GM18499 (cell line): ENCODE results near the gene CHST2.
"Not testable (repeated sequence)": the region's sequence is repeated elsewhere in the genome, so short reads cannot be mapped to it uniquely, and the experiment has no call there.

Source experiments
- ATAC-seq: cut with Tn5 transposase; IDR thresholded peaks from one replicate; pipeline ENCODE4 v1.9.1; 2021; ENCODE audit warnings: moderate number of reproducible peaks; ENCODE audit not compliant: insufficient read depth, unreplicated experiment

The CHST2 gene, protein sequence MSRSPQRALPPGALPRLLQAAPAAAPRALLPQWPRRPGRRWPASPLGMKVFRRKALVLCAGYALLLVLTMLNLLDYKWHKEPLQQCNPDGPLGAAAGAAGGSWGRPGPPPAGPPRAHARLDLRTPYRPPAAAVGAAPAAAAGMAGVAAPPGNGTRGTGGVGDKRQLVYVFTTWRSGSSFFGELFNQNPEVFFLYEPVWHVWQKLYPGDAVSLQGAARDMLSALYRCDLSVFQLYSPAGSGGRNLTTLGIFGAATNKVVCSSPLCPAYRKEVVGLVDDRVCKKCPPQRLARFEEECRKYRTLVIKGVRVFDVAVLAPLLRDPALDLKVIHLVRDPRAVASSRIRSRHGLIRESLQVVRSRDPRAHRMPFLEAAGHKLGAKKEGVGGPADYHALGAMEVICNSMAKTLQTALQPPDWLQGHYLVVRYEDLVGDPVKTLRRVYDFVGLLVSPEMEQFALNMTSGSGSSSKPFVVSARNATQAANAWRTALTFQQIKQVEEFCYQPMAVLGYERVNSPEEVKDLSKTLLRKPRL

DNA sequence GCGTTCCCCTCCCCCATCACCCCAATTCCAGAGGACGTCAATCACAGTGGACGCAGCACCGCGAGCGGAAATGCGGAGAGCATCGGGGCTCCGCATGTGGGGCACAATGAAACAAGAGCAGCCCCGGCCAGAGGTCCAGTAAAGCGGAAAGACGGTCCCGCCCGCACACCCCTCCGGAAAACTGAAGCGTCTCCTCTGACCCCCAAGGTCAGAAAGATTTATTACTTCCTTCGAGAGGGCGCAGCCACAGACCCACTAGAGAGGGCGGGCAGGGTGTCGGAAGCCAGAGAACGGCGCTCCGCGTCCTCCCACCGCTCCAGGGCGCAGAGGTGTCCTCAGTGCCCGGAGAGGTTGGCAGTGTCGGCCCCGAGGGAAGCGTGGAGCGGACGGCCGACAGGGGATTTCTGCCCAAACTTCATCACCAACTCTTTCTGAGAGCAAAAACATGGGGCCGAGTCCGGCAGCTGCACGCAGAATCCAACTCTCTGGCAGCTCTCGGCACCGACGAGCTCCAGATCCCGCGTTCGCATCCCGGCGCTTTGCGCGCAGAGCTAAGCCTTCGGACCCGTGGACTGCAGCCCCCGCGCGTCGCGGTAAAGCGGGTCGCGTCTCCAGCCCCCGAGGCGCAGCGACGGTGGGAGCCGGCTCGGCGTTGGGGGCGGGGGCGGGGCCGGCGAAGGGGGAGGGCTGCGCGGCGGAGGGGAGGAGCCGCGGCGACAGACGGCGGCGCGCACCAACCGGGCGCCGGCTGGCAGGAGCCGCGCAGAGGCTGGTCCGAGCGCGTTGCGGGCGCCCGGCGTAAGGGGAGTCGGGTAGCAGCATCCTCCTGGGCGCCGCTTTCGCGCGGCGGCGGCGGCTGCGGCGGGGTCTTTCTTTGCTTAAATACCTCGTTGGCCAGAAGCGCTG is at the start of gene CHST2:
CHST2 (plus strand) TSS at position 763 of the 906 bp plus-strand sequence. CDS start 1,046 bp downstream, outside the sequence.
- ATAC-seq = peak; percentile 27

DNA sequence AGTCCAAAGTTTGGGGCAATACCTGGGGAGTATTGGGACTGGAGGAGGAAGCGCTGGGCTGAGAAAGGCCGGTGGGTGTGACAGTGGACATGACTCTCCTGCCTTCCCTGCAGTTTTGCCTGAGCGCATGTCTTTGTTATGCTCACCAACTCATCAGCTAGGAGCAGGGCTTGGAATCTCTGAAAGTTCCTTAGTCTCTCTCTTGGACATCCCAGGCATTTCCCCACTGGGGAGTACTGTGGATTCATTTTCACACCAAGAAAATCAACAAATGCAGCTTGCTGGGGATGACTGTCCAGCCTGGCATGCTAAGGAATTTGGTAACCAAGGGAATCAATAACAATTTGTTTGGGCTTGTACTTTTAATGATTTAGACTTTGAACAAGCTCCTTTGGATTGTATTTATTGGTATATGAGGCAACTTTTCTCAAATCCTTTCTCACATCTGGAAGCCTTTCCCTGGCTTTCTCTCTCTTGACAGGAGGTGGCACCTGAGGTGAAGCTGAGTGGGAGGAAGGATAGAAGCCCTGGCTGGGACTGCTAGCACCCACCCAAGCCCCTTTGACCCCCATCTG is 48.5 kb upstream of the CHST2 start:
- ATAC-seq = no peak

DNA sequence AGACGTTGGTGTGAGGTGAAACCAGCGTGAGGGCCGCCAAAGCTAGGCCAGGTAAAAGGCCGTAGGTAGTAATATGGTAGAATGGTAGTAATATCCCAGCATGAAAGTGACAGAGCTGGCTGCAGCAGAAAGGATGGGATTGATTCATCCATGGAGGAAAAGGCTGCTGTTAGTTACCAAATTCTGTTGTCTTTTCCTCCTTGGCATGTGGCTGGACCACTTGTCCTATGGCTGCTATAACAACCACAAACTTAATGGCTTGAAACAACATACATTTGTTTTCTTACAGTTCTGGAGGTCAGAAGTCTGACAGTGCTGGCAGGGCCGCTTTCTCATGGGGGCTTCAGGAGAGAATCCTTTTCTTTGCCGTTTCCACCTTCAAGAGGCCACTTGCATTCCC is 47.8 kb upstream of the CHST2 start:
- ATAC-seq = no peak

DNA sequence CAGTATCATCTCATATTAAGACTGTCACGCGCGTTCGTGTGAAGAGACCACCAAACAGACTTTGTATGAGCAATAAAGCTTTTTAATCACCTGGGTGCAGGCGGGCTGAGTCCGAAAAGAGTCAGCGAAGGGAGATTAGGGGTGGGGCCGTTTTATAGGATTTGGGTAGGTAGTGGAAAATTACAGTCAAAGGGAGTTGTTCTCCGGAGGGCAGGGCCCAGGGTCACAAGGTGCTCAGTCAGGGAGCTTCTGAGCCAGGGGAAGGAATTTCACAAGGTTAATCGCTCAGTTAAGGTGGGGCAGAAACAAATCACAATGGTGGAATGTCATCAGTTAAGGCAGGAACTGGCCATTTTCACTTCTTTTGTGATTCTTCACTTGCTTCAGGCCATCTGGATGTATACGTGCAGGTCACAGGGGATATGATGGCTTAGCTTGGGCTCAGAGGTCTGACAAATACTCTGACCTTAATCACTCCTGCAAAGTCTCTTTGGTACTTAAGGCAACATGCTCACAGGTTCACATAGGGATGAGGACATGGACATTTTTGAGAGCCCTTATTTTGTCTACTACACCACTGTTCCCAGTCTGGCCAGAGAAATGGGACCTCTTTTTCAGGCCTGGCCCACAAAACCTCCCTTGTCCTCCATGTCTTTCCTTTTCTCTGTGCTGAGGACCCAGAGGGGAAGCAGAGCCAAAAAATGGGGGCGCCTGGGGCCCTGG is 47.1 kb upstream of the CHST2 start:
- ATAC-seq = not testable (repeated sequence)

DNA sequence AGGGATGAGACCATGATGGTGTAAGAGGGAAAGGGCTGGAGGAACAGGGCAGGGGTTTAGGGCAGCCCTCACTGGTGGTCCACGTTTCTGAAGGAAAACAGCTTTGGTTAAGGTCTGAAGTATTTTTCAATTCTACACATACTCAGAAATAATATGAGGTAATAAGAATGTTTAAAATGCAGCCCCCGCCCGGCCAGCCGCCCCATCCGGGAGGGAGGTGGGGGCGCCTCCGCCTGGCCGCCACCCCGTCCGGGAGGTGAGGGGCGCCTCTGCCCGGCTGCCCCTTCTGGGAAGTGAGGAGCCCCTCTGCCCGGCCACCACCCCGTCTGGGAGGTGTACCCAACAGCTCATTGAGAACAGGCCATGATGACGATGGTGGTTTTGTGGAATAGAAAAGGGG is 46.0 kb upstream of the CHST2 start:
- ATAC-seq = not testable (repeated sequence)

DNA sequence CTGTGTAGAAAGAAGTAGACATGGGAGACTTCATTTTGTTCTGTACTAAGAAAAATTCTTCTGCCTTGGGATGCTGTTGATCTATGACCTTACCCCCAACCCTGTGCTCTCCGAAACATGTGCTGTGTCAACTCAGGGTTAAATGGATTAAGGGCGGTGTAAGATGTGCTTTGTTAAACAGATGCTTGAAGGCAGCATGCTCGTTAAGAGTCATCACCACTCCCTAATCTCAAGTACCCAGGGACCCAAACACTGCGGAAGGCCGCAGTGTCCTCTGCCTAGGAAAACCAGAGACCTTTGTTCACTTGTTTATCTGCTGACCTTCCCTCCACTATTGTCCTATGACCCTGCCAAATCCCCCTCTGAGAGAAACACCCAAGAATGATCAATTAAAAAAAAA is 45.6 kb upstream of the CHST2 start:
- not testable (repeated sequence) for ATAC-seq

DNA sequence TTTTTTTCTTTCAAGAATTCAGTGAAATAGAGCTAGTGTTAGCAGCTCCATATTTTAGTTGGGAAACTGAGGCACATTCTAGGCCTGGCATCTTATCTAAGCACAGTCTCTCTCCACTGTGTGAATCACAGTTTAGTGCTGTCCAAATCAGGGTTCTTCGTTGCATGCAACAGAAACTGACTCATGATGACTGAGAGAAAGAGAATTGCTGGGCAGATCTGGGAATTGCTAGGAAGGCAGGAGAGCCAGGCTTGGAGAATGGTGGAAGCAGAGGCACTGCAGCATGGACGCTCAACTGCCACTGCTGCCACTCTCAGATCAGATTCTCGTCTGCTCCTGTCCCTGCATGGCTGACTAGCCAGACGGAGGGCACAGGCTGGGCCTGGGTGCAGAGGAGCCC is 40.7 kb upstream of the CHST2 start:
- ATAC-seq = no peak

DNA sequence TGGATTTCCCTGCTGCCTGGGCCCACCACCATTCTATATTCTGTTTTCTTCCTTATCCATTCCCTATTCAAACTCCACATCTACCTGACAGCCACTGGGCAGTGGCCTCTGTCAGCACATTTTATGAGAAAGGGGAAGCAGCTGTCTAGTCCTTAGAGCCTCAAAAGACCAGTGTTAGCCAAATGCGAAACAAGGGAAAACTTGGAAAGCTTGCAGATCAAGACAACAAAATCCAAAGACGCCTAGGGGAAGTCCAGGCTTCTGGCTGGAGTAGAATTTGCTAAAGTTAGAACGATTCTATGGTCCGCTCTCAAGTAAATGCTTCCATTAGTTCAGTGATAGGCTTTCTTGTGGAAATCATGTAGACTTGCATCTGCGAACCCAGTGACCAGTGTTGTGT is 39.4 kb upstream of the CHST2 start:
- ATAC-seq = no peak

DNA sequence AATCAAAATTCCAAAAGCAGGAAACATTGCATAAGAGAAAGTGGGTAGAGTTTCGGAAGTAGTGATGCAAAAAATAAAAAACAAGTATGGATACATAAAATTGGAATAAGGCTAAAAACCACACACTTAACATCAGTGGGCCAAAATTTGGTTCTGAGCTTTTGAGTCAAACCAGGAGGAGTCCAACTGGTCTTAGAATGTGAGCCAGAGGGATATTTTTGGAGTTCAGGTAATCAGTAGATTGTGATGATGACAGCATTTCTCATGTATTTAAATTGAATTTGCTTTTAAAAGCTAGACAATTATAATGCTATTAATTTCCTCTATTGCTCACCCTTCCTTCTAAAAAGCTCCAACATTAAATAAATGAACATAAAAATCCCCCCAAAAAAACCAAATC is 38.2 kb upstream of the CHST2 start:
- no peak for ATAC-seq

DNA sequence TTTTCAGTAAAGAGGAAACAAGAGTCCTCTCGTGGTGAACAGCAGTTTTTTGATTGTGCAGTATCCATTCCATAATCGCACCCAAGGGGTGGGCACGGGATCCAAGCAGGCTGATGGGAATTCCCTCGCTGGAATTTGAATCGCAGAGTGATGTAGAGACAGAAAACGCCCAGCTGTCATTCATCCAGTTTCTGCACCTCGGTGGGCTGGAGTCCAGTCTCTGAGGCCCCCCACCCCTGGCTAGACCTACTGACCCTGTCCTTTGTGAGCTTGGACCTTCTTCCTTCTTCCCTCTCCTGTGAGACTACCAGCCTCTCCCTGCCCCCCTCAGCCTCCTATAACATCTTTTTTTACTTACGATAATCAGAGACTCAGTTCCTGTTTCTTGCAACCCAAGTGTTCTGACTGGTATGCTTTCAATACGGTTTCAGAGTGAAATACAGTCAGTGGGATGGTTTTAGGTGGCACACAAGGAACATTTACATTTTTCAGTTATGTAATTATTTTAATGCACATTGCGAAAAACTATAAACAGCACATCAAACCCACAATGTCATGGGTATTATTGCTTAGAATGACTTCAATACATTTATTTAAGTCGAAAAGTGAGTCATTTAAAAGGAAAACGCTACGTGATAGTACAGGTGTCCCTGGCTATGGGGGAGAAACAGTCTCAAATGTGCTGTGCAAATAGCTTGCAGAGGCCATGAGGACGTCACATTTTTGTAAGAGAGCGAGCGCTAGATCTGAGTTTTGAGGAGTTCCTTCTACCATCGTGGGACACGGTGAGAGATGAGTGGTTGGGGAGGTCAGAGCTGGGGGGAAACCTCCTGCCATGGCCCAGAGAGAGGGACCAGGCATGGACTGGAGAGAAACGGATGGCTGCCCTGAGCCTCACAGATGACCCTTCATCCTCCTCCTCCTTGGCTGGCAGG is 37.5 kb upstream of the CHST2 start:
- ATAC-seq = peak; percentile 64

DNA sequence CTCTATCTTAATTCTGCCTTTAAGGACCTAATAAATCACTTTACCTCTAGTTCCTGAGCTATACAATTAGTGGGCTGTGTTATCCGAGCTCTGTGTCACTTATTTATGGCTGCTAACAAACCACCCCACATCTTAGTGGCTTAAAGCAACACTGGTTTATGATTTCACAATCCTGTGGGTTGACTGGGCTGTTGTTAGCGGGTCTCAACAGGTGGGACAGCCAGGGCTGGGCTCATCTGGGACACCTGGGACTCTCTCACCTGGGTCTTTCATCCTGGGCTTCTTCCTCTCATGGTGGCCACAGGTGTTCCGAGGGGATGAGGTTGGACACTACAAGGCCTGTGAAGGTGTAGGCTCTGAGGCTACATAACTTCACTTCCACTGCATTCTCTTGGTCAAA is 35.8 kb upstream of the CHST2 start:
- ATAC-seq = no peak

DNA sequence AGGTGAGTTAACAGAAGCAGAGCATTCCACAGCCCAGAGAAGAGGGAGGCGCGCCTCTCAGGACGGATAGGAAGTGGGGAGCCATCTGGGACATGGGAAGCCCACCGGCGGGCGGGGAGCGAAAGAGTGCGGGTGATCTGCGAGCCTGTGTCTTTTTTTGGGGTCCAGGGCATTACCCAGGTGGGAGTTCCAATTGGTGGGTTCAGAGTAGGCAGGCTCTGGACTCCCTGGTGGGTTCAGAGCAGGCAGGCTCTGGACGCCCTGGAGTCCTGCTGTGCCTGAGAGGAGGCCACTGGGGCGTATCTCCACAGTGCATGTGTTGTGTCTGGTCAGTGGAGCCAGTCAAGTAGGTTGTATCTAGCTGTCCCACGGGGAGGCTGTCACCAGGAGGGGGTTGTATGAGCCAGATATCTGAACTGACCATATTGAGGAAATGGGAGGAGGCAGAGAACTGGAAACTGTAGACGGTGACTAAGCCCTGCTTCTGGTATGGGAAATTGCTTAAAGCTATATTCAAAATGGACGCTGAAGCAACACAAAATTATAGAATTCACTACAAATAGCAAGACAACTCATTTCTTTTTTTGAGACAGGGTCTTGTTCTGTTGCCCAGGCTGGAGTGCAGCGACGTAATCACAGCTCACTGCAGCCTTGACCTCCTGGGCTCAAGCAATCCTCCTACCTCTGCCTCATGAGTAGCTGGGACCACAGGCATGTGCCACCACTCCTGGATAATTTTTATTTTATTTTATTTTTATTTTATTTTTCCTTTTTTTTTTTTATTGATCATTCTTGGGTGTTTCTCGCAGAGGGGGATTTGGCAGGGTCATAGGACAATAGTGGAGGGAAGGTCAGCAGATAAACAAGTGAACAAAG is 34.5 kb upstream of the CHST2 start:
- ATAC-seq = peak; percentile 61

DNA sequence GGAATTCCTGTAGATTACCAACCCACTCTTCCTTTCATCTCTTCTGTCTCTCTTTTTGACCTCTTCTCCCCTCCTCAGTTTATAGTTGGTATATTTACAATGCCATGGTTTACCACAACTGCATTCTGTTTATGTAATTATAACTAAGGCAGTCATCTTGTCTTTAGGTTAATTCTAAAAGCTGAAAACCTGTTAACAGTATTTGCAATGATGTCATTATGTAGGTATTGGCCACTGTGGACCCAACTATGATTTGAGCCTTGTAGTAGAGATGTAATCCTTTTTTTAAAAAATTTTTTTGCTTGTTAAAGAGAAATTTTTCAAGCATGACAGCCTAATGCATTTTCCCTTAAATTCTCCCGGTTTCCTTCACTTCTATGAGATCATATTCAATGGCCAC is 30.7 kb upstream of the CHST2 start:
- ATAC-seq = no peak

DNA sequence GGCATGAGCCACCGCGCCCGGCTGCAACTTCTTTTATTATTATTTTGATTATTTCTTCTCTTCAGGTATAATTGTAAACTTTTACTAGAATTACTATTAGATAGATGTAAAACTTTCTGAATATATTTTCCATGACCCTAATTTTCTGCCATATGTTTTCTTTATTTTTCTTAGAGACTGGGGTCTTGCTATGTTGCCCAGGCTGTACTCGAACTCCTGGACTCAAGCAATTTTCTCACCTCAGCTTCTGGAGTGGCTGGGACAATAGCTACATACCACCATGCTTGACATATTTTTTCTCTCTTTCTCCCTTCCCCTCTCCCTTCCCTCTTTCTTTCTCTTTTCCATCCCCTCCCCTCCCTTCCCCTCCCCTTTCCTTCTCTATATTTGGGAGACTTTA is 29.6 kb upstream of the CHST2 start:
- ATAC-seq = no peak

DNA sequence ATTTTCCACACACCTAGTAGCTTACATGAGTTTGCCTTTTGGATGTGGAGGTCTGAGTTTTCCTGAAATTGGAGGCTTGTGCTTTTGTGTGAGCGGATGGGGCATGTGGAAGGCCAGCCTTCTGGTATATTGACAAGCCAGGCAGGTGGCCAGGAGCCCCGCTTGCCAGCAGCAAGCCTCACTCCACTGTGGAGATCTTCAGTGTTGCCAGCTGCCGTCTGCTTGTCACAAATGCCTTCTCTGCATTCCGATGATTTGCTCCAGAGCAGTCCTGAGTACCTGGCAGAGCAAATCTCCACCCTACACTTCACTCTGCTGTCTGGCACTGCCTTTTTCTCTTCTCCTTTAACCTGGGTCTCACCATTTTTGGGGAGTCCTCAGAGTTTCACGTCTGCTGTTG is 29.1 kb upstream of the CHST2 start:
- no peak for ATAC-seq

DNA sequence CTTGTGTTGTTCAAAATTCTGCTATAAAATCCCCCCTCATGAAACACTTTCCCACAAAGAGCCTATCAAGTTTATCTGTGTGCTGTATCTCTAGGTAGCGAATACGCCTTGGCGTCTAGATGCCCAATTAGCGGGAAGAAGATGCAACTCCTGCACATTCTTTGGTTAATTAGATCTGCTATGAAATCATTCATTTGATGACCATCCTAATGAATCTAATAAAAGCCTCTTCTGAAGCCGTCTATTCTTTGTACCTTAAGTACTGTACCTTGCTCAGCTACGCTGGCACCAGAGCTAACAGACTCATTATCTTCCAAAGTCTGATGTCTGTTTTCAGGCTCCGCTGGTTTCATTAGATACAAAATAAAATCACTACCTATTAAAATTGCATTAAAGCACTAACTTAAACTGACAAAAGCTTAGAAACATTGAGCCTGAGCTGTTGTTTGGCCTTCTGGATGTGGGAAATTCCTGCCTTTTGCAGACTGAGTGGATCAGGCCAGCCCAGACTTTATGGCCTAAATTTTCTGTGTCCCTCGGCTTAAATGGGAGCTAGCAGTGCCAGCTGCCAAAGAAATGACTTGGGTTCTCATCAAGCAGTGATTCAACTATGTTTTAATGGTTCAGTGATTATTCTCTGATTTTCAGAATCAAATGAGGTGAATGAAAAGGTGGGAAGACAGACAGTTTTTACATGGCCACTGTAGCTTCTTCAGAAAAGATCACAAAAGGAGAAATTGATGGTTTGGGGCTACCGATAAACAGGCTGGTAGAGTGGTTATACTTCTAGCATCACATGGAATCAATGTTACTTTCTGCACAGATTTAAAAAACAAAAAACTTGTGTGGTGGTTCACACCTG is 28.4 kb upstream of the CHST2 start:
- no peak for ATAC-seq

DNA sequence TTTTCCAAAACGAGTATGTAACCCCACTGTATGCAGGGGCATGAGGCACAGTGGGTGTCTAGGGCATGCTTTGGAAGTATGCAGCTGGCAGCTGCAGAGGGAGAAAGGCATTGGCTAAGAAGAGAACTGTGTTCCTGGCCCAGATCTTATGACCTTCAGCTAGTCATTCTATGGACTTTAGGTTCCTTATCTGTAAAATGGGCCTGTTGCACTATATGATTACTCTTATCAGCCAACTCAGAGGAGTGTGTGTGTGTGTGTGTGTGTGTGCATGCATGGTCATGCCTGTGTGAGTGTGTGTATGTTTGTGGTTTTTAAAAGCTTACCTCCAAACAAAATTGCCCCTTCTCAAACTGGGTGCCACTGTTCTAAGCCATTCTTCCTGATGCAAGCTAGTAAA is 27.4 kb upstream of the CHST2 start:
- no peak for ATAC-seq
